ENCODE results near the gene GLO1.

GLO1 gene

GRCh38 chr6:38678178-38678760, 24.7 kb downstream of the GLO1 start:
- peaks cover 11% of the 10 kb centered on the region for H3K36me3 ChIP-seq
- no peak overlapping the region for H3K27ac ChIP-seq
- no peaks in the 10 kb centered on the region for H3K9me3 ChIP-seq
- no peak overlapping the region for H3K4me3 ChIP-seq (ENCODE audit: low read depth in 1 of 2, low read length in 1 of 2)
- peaks cover 0 to 8% of the 10 kb centered on the region in 2 experiments for H3K4me1 ChIP-seq (ENCODE audit: control insufficient read depth in 1 of 2, insufficient read depth in 1 of 2, low read depth in 1 of 2, low read length in 1 of 2)
- H3K27me3 ChIP-seq: no peaks in the 10 kb centered on the region
- TF ChIP-seq CTCF (IDR thresholded peaks at IDR 0.05): no peak

GRCh38 chr6:38676974-38677544, 25.9 kb downstream of the GLO1 start:
- Histone ChIP-seq H3K9me3 (no peaks in the 10 kb centered on the region), H3K4me3 (ENCODE audit: low read depth in 1 of 2, low read length in 1 of 2) (no peak overlapping the region), H3K36me3 (peaks cover 11% of the 10 kb centered on the region), H3K27ac (no peak overlapping the region), H3K4me1 (ENCODE audit: control insufficient read depth in 1 of 2, insufficient read depth in 1 of 2, low read depth in 1 of 2, low read length in 1 of 2) (peaks cover 0 to 8% of the 10 kb centered on the region in 2 experiments), H3K27me3 (no peaks in the 10 kb centered on the region)
- no peak for TF ChIP-seq CTCF (IDR thresholded peaks at IDR 0.05)

GRCh38 chr6:38676236-38676973, 26.5 kb downstream of the GLO1 start:
- no peak for TF ChIP-seq CTCF (IDR thresholded peaks at IDR 0.05)
- H3K9me3 ChIP-seq: no peaks in the 10 kb centered on the region
- peaks cover 0 to 8% of the 10 kb centered on the region in 2 experiments for H3K4me1 ChIP-seq (ENCODE audit: control insufficient read depth in 1 of 2, insufficient read depth in 1 of 2, low read depth in 1 of 2, low read length in 1 of 2)
- H3K4me3 ChIP-seq (ENCODE audit: low read depth in 1 of 2, low read length in 1 of 2): no peak overlapping the region
- H3K27ac ChIP-seq: no peak overlapping the region
- peaks cover 11% of the 10 kb centered on the region for H3K36me3 ChIP-seq
- H3K27me3 ChIP-seq: no peaks in the 10 kb centered on the region

- no peaks in the 10 kb centered on the region for H3K9me3 ChIP-seq
- peaks cover 9% of the 10 kb centered on the region for H3K36me3 ChIP-seq
- H3K4me1 ChIP-seq (ENCODE audit: control insufficient read depth in 1 of 2, insufficient read depth in 1 of 2, low read depth in 1 of 2, low read length in 1 of 2): peaks cover 0 to 8% of the 10 kb centered on the region in 2 experiments
- H3K27me3 ChIP-seq: no peaks in the 10 kb centered on the region
- H3K4me3 ChIP-seq (ENCODE audit: low read depth in 1 of 2, low read length in 1 of 2): no peak overlapping the region
- TF ChIP-seq CTCF (IDR thresholded peaks at IDR 0.05): no peak
- no peak overlapping the region for H3K27ac ChIP-seq
These were observed 29.4 kb downstream of the GLO1 start for GRCh38 chr6:38673397-38674165.

- no peak overlapping the region for H3K4me3 ChIP-seq (ENCODE audit: low read depth in 1 of 2, low read length in 1 of 2)
- H3K9me3 ChIP-seq: no peaks in the 10 kb centered on the region
- H3K27me3 ChIP-seq: no peaks in the 10 kb centered on the region
- peaks cover 0 to 8% of the 10 kb centered on the region in 2 experiments for H3K4me1 ChIP-seq (ENCODE audit: control insufficient read depth in 1 of 2, insufficient read depth in 1 of 2, low read depth in 1 of 2, low read length in 1 of 2)
- no peak overlapping the region for H3K27ac ChIP-seq
- peaks cover 7% of the 10 kb centered on the region for H3K36me3 ChIP-seq
- TF ChIP-seq CTCF (IDR thresholded peaks at IDR 0.05): no peak
These were observed 31.0 kb downstream of the GLO1 start for GRCh38 chr6:38671885-38672467.

All from neutrophil (primary cell).